GM19324 (cell line): ENCODE measurements around the gene FH.

Experiments used
- ATAC-seq: cut with Tn5 transposase; IDR thresholded peaks from one replicate; pipeline ENCODE4 v1.9.1; 2021; ENCODE audit warnings: mild to moderate bottlenecking, moderate library complexity; ENCODE audit not compliant: unreplicated experiment, low FRiP score

FH gene

DNA sequence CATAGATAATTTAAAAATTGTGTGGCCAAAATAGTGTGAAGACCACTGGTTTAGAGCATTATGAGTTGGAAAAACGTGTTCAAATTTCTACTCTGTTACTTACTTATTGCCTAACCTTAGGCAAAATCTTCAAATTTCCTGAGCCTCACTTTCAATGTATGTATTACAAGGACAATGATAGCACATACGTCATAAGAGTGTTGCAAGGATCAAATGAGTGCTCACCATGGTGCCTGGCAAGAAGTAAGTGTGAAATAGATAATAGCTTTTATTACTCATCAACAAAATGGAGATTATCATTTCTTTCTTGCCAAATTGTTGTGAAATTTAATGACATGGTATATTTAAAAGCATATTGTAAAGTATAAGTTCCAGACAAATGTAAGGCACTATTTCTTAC, 57.2 kb downstream of the FH start:
- no peak for ATAC-seq

GRCh38 chr1:241460098-241460873, 59.3 kb downstream of the FH start:
- no peak for ATAC-seq

DNA sequence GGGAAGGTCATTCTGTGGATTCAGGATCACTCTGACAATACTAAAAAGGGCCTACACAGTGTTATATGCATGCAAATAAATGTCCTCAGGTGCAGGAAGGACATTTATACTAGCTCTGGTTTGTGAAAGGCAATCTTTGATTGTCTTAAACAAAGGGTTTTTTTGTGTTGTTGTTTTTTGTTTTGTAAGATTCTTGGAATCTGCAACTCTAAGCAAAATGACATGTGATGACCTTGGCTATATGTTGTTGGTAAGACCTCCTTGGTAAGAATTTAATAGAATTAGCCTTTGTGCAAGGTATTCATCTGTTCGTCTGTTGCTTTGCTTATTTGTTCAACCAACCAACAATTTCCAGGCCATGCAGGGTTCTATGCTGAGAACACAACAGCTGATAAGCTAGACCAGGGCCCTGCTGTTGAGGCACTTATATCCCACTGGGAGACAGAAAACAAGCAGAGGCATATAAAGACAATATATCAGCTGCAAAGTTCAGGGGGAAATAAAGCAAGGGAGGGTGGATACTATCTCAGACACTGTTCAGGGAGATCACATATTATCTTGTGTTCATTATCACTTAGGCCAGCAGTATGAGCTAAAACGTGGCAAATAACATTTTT, 60.3 kb downstream of the FH start:
- ATAC-seq = no peak

- no peak for ATAC-seq
Measured at GRCh38 chr1:241457421-241457820, 62.1 kb downstream of the FH start.

GRCh38 chr1:241456743-241457142, 62.8 kb downstream of the FH start:
- ATAC-seq = no peak

- ATAC-seq = no peak
Measured at GRCh38 chr1:241453732-241454131, 65.8 kb downstream of the FH start.

DNA sequence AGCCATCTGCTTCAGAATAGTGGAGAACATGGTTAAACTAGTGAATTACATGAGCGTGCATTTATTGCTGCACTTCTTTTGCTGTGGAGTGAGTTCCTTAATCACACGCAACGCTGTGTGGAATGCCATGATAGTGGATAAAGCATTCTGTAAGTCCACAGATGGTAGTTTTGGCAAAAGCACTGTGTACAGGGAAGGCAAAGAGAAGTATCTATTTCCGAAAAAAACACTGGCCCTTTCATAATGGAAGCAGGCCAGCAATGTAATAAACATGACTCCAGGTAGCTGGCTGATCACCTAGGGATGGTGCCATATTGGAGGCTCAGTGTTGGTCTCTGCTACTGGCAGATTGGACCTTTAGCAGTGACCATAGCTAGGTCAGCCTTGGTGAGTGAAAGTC, 67.6 kb downstream of the FH start:
- ATAC-seq = no peak
